Motor neuron (in vitro differentiated cells): ENCODE measurements around the gene GRID1. TPM values are rescaled to one million over a fixed set of nuclear protein-coding genes. Genes with fewer than 3 reads are reported as not detected.
"Not testable (repeated sequence)": the region's sequence is repeated elsewhere in the genome, so short reads cannot be mapped to it uniquely, and the experiment has no call there.

Experiments
- ATAC-seq, 8 experiments: fragments of 200-7000 bp; cut with Tn5 transposase; replicated peaks in 6 of 8; 2 replicates each; pipeline ENCODE4 v1.8.0; 2021; ENCODE audit warnings: mild to moderate bottlenecking in 8 of 8, moderate library complexity in 8 of 8
- H3K27ac ChIP-seq, 2 donors: fragments of 250-450 bp; sonication (Bioruptor Pico); 2 replicates each; pipeline ENCODE4 v1.9.0; 2021; ENCODE audit warnings: antibody characterized with exemption in 2 of 2, mild to moderate bottlenecking in 2 of 2, moderate library complexity in 1 of 2
- H3K4me1 ChIP-seq, 2 donors: fragments of 250-450 bp; sonication (Bioruptor Pico); replicated peaks in 1 of 2; 2 replicates each; pipeline ENCODE4 v1.6.1; 2021; ENCODE audit warnings: antibody characterized with exemption in 2 of 2, mild to moderate bottlenecking in 2 of 2, moderate library complexity in 1 of 2
- H3K4me3 ChIP-seq, 5 donors: fragments of 250-450 bp; sonication (Bioruptor Pico); 2 replicates each; pipeline ENCODE4 v1.9.0; 2021; ENCODE audit warnings: antibody characterized with exemption in 5 of 5, mild to moderate bottlenecking in 5 of 5, moderate library complexity in 4 of 5
- WGBS, 10 experiments: fragments of 450-650 bp; shearing (Covaris generic); methylation state at CpG; one replicate each; pipeline ENCODE4 v1.0.0; 2022; 5-methylcytosine and 5-hydroxymethylcytosine counted together
- in situ Hi-C, 9 experiments: fragments of 400-800 bp; cut with MboI; loops; one replicate each; pipeline ENCODE4 v1.15.0; 2021; ENCODE audit warnings: low sequenced_read_pairs in 9 of 9, low pct_unique_long_range_greater_than_20kb in 2 of 9; ENCODE audit not compliant: unreplicated experiment in 9 of 9
- total RNA-seq, 8 experiments: library from RNA; unstranded; fragments of 300-600 nt; gene quantifications; 2 replicates each; pipeline versions ENCODE4 v1.2.3 to v1.2.4, GENCODE V29; 2022

GRID1 gene
- total RNA-seq, 8 experiments from 2014 or later: 0.15 to 10.0 (median 6.0) TPM

DNA sequence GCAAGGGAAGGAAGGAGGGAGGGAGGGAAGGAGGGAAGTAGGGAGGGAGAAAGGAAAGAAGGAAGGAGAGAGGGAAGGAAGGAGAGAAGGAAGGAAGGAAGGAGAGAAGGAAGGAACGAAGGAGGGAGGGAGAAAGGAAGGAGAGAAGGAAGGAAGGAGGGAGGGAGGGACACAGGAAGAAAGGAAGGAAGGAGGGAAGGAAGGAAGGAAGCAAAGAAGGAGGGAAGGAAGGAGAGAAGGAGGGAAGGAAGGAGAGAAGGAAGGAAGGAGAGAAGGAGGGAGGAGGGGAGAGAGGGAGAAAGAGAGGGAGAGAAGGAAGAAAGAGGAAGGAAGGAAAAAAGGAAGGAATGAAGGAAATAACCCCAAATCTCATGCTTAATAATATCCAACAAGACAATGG lies 630.6 kb downstream of the GRID1 start:
- no peak overlapping the region for H3K4me3 ChIP-seq
- ATAC-seq: no peak
- H3K27ac ChIP-seq: no peak overlapping the region
- 33 to 50% methylated on average over 1 of the region's 1 CpG; no CpG with 5 or more reads in 8 of the 10 experiments for WGBS, 10 experiments
- in situ Hi-C loops: no loop called here
- H3K4me1 ChIP-seq: no peaks in the 10 kb centered on the region

GRCh38 chr10:85734791-85735190 lies 631.8 kb downstream of the GRID1 start:
- in situ Hi-C loops: no loop called here
- ATAC-seq: no peak
- Histone ChIP-seq H3K4me3 (no peak overlapping the region), H3K4me1 (no peaks in the 10 kb centered on the region), H3K27ac (no peak overlapping the region)
- 24 to 100% (median 68%) methylated on average over 1 to 7 of the region's 7 CpGs; no CpG with 5 or more reads in 1 of the 10 experiments for WGBS, 10 experiments

- WGBS, 10 experiments: 40 to 100% (median 67%) methylated on average over 1 to 6 of the region's 6 CpGs; no CpG with 5 or more reads in 1 of the 10 experiments
- no peak for ATAC-seq
- H3K4me1 ChIP-seq: no peaks in the 10 kb centered on the region
- H3K4me3 ChIP-seq: no peak overlapping the region
- H3K27ac ChIP-seq: no peak overlapping the region
- in situ Hi-C loops: no loop called here
These were observed 642.4 kb downstream of the GRID1 start for GRCh38 chr10:85724215-85724614.

- H3K27ac ChIP-seq: no peak overlapping the region
- 0 to 90% (median 57%) methylated on average over 2 to 5 of the region's 5 CpGs for WGBS, 10 experiments
- ATAC-seq: no peak
- H3K4me1 ChIP-seq: no peaks in the 10 kb centered on the region
- H3K4me3 ChIP-seq: no peak overlapping the region
- in situ Hi-C loops: no loop called here
These were observed 645.5 kb downstream of the GRID1 start for GRCh38 chr10:85720931-85721590.

DNA sequence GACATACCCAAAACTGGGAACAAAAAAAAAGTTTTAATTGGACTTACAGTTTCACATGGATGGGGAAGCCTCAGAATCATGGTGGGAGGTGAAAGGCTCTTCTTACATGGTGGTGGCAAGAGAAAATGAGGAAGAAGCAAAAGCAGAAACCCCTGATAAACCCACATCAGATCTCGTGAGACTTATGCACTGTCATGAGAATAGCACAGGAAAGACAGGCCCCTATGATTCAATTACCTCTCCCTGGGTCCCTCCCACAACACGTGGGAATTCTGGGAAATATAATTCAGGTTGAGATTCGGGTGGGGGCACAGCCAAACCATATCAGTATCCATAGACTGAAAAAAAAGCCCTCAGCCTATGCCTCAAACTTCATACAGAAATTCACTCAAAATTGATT lies 647.2 kb downstream of the GRID1 start:
- no peak for ATAC-seq
- H3K4me3 ChIP-seq: no peak overlapping the region

DNA sequence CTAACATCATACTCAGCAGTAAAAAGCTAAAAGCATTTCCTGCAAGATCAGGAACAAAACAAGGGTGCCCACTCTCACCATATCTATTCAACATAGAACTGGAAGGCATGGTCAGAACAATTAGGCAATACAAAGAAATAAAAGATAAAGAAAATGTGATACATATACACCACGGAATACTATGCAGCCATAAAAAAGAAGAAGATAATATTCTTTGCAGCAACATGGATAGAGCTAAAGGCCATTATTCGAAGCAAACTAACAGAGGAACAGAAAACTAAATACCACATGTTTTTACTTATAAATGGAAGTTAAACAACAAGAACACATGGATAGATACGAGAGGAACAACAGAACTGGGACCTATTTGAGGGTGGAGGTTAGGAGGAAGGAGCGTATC lies 652.7 kb downstream of the GRID1 start:
- no peak overlapping the region for H3K4me3 ChIP-seq
- no peaks in the 10 kb centered on the region for H3K4me1 ChIP-seq
- no peak for ATAC-seq
- WGBS, 10 experiments: 0 to 91% (median 80%) methylated on average over 2 to 4 of the region's 4 CpGs; no CpG with 5 or more reads in 1 of the 10 experiments
- in situ Hi-C loops: no loop called here
- H3K27ac ChIP-seq: no peak overlapping the region

More for the DNA sequence above, 647.2 kb downstream of the GRID1 start:
- Histone ChIP-seq H3K27ac (no peak overlapping the region), H3K4me1 (no peaks in the 10 kb centered on the region)
- in situ Hi-C loops: no loop called here
- 0 to 96% (median 82%) methylated on average over 1 to 3 of the region's 3 CpGs for WGBS, 10 experiments

GRCh38 chr10:85702768-85703167 lies 663.8 kb downstream of the GRID1 start:
- H3K27ac ChIP-seq: no peak overlapping the region
- no peak for ATAC-seq
- no peak overlapping the region for H3K4me3 ChIP-seq
- in situ Hi-C loops: no loop called here
- WGBS, 10 experiments: 0 to 100% (median 69%) methylated on average over 1 to 2 of the region's 2 CpGs
- no peaks in the 10 kb centered on the region for H3K4me1 ChIP-seq

- H3K4me1 ChIP-seq, in situ Hi-C loops, H3K4me3 ChIP-seq, H3K27ac ChIP-seq, ATAC-seq: not testable (repeated sequence)
- WGBS, 10 experiments: 42 to 92% (median 71%) methylated on average over 1 to 4 of the region's 4 CpGs; no CpG with 5 or more reads in 3 of the 10 experiments
These were observed 667.5 kb downstream of the GRID1 start for GRCh38 chr10:85699066-85699465.

GRCh38 chr10:85696893-85697292 lies 669.7 kb downstream of the GRID1 start:
- Histone ChIP-seq H3K4me1 (peaks cover 0 to 1% of the 10 kb centered on the region in 2 donors), H3K4me3 (no peak overlapping the region), H3K27ac (no peak overlapping the region)
- ATAC-seq: no peak
- in situ Hi-C loops: no loop called here
- 0 to 91% (median 80%) methylated on average over 1 of the region's 1 CpG; no CpG with 5 or more reads in 1 of the 10 experiments for WGBS, 10 experiments

GRCh38 chr10:85682621-85683020 lies 684.0 kb downstream of the GRID1 start:
- in situ Hi-C loops: no loop called here
- no peak for ATAC-seq
- H3K27ac ChIP-seq: no peak overlapping the region
- no peak overlapping the region for H3K4me3 ChIP-seq
- 83 to 100% (median 100%) methylated on average over 1 of the region's 1 CpG; no CpG with 5 or more reads in 7 of the 10 experiments for WGBS, 10 experiments
- no peaks in the 10 kb centered on the region for H3K4me1 ChIP-seq

GRCh38 chr10:85679710-85680109 lies 686.9 kb downstream of the GRID1 start:
- in situ Hi-C loops: no loop called here
- Histone ChIP-seq H3K27ac (no peak overlapping the region), H3K4me1 (peaks cover 0 to 6% of the 10 kb centered on the region in 2 donors), H3K4me3 (no peak overlapping the region)
- WGBS, 10 experiments: 80 to 100% (median 85%) methylated on average over 1 to 4 of the region's 4 CpGs; no CpG with 5 or more reads in 7 of the 10 experiments
- peak in 3 of 8 experiments; percentile 86 to 98 (median 96) for ATAC-seq

- Histone ChIP-seq H3K27ac (no peak overlapping the region), H3K4me1 (peaks cover 0 to 6% of the 10 kb centered on the region in 2 donors), H3K4me3 (no peak overlapping the region)
- in situ Hi-C loops: no loop called here
- ATAC-seq: no peak
- 55 to 100% (median 85%) methylated on average over 1 of the region's 2 CpGs; no CpG with 5 or more reads in 6 of the 10 experiments for WGBS, 10 experiments
These were observed 687.5 kb downstream of the GRID1 start for GRCh38 chr10:85679061-85679460.

DNA sequence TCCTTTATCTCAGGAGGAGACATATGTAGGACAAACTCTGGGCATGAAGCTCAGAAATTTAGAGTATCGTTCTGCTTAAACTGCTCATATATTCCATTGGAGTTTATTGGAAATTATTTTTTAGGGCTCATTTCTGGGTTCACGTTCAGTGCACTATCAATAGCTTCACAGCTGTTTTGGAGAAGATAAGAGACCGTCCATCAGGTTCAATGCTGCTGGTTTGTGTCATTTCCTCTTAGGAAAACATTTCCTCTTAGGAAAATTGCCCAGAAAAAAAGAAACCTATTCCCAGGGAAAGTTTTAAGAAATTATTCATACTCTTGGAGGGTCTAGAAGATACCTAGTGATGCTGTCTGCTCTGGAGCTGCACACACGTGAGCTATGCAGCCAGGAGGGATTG lies 691.7 kb downstream of the GRID1 start:
- ATAC-seq: no peak

DNA sequence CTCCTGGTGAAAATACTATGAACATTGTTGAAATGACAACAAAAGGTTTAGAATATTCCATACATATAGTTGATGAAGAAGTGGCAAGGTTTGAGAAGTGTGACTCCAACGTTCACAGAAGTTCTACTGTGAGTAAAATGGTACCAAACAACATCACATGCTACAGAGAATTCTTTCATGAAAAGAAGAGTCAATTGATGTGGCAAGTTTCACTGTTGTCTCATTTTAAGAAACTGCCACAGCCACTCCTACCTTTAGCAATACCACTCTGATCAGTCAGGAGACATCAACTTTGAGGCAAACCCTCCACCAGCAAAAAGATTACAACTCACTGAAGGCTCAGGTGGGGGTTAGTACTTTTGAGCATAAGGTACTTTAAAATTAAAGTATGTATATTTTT lies 693.3 kb downstream of the GRID1 start:
- Histone ChIP-seq H3K27ac (no peak overlapping the region), H3K4me1 (peaks cover 0 to 6% of the 10 kb centered on the region in 2 donors), H3K4me3 (no peak overlapping the region)
- in situ Hi-C loops: no loop called here
- ATAC-seq: no peak
- WGBS, 10 experiments: 0 to 100% (median 67%) methylated on average over 1 of the region's 1 CpG; no CpG with 5 or more reads in 5 of the 10 experiments

More for the DNA sequence above, 691.7 kb downstream of the GRID1 start:
- H3K27ac ChIP-seq: no peak overlapping the region
- peaks cover 0 to 6% of the 10 kb centered on the region in 2 donors for H3K4me1 ChIP-seq
- no peak overlapping the region for H3K4me3 ChIP-seq
- WGBS, 10 experiments: 0 to 96% (median 80%) methylated on average over 1 to 4 of the region's 4 CpGs; no CpG with 5 or more reads in 1 of the 10 experiments
- in situ Hi-C loops: no loop called here
